MM.1S (cell line): Measurements from ENCODE around the gene ZYG11A.

Source experiments
- DNase-seq: peaks from one replicate; pipeline ENCODE4 v3.0.0-alpha.2; 2015
- H2AFZ ChIP-seq: fragments of 300-600 bp; sonication (generic); 2 replicates; pipeline ENCODE4 v1.6.0; 2016; ENCODE audit warnings: antibody characterized with exemption, low read length
- H3F3A ChIP-seq: fragments of 300-600 bp; sonication (generic); 2 replicates; pipeline ENCODE4 v1.6.1; 2016; ENCODE audit warnings: mild to moderate bottlenecking, antibody characterized with exemption, low read length, moderate library complexity, mixed read lengths; ENCODE audit not compliant: insufficient read depth
- H3K27ac ChIP-seq: fragments of 300-600 bp; sonication (generic); 2 replicates; pipeline ENCODE4 v1.5.1; 2016; ENCODE audit warnings: mild to moderate bottlenecking, low read length
- H3K27me3 ChIP-seq: fragments of 300-600 bp; sonication (generic); replicated peaks from 2 replicates; pipeline ENCODE4 v1.6.0; 2016; ENCODE audit warnings: low read length; ENCODE audit not compliant: insufficient read depth
- H3K36me3 ChIP-seq: fragments of 300-600 bp; sonication (generic); replicated peaks from 2 replicates; pipeline ENCODE4 v1.6.1; 2016; ENCODE audit warnings: mild to moderate bottlenecking, low read length, mixed read lengths; ENCODE audit not compliant: insufficient read depth
- H3K4me1 ChIP-seq: fragments of 300-600 bp; sonication (generic); 2 replicates; pipeline ENCODE4 v1.6.1; 2016; ENCODE audit warnings: low read length, mixed read lengths
- H3K4me2 ChIP-seq: fragments of 300-600 bp; sonication (generic); 2 replicates; pipeline ENCODE4 v1.6.0; 2016; ENCODE audit warnings: low read depth, low read length
- H3K4me3 ChIP-seq: fragments of 300-600 bp; sonication (generic); 2 replicates; pipeline ENCODE4 v1.5.1; 2016; ENCODE audit warnings: low read length, mixed read lengths
- H3K79me2 ChIP-seq: fragments of 300-600 bp; sonication (generic); 2 replicates; pipeline ENCODE4 v1.6.1; 2016; ENCODE audit warnings: mixed run types, low read length, mixed read lengths
- H3K9ac ChIP-seq: fragments of 300-600 bp; sonication (generic); 2 replicates; pipeline ENCODE4 v1.6.1; 2016; ENCODE audit warnings: low read length, mixed read lengths
- H3K9me2 ChIP-seq: fragments of 300-600 bp; sonication (generic); replicated peaks from 2 replicates; pipeline ENCODE4 v1.6.1; 2016; ENCODE audit warnings: mild to moderate bottlenecking, low read length, mixed read lengths; ENCODE audit not compliant: insufficient read depth
- H3K9me3 ChIP-seq: fragments of 300-600 bp; sonication (generic); replicated peaks from 2 replicates; pipeline ENCODE4 v1.6.1; 2016; ENCODE audit warnings: mild to moderate bottlenecking, low read length, mixed read lengths; ENCODE audit not compliant: insufficient read depth
- H4K20me1 ChIP-seq: fragments of 300-600 bp; sonication (generic); 2 replicates; pipeline ENCODE4 v1.6.1; 2016; ENCODE audit warnings: mild to moderate bottlenecking, low read length, moderate library complexity, mixed read lengths; ENCODE audit not compliant: insufficient read depth
- CTCF ChIP-seq: fragments of 300-600 bp; sonication (generic); IDR thresholded peaks from 2 replicates; pipeline ENCODE4 v1.5.1; 2016; ENCODE audit warnings: antibody characterized with exemption, low read length, mixed read lengths
- EZH2 ChIP-seq: fragments of 300-600 bp; sonication (generic); optimal IDR thresholded peaks from 2 replicates; pipeline ENCODE3; 2017; ENCODE audit warnings: low read depth, mild to moderate bottlenecking, antibody characterized with exemption, low read length, mixed read lengths
- EZH2phosphoT487 ChIP-seq: fragments of 300-600 bp; sonication (generic); IDR thresholded peaks from 2 replicates; pipeline ENCODE4 v1.6.1; 2018; ENCODE audit warnings: antibody characterized with exemption, low read length

ZYG11A gene

GRCh38 chr1:52880206-52880605 is 37.6 kb downstream of the ZYG11A start:
- H3F3A ChIP-seq, result no peaks in the 10 kb centered on the region
- no peak overlapping the region for H3K4me3 ChIP-seq
- no peaks in the 10 kb centered on the region for H3K27me3 ChIP-seq
- no peaks in the 10 kb centered on the region for H3K9me3 ChIP-seq
- H3K36me3 ChIP-seq, result no peaks in the 10 kb centered on the region
- no peaks in the 10 kb centered on the region for H3K9me2 ChIP-seq
- no peak overlapping the region for H3K9ac ChIP-seq
- TF ChIP-seq EZH2phosphoT487 (no peak), CTCF (no peak), EZH2 (no peak)
- H3K79me2 ChIP-seq, result no peaks in the 10 kb centered on the region
- no peak overlapping the region for H3K4me2 ChIP-seq
- no peak overlapping the region for H3K27ac ChIP-seq
- H3K4me1 ChIP-seq, result no peaks in the 10 kb centered on the region
- no peak for DNase-seq
- H4K20me1 ChIP-seq, result no peaks in the 10 kb centered on the region
- no peak overlapping the region for H2AFZ ChIP-seq

GRCh38 chr1:52887483-52887882 is 44.9 kb downstream of the ZYG11A start:
- Histone ChIP-seq H3K9ac (no peak overlapping the region), H3K4me3 (no peak overlapping the region), H3K9me2 (no peaks in the 10 kb centered on the region), H3K79me2 (no peaks in the 10 kb centered on the region), H2AFZ (no peak overlapping the region), H3K27me3 (no peaks in the 10 kb centered on the region), H4K20me1 (peaks cover 4% of the 10 kb centered on the region; the same call in 1 of the 2 replicates), H3F3A (no peaks in the 10 kb centered on the region), H3K9me3 (no peaks in the 10 kb centered on the region), H3K4me2 (no peak overlapping the region), H3K27ac (no peak overlapping the region), H3K36me3 (no peaks in the 10 kb centered on the region), H3K4me1 (no peaks in the 10 kb centered on the region)
- TF ChIP-seq EZH2phosphoT487 (no peak), CTCF (no peak), EZH2 (no peak)
- no peak for DNase-seq

- TF ChIP-seq EZH2phosphoT487 (no peak), CTCF (no peak), EZH2 (no peak)
- Histone ChIP-seq H3K9ac (no peak overlapping the region), H3K4me2 (no peak overlapping the region), H3K27ac (no peak overlapping the region), H3K4me3 (no peak overlapping the region), H3F3A (no peaks in the 10 kb centered on the region), H3K4me1 (no peaks in the 10 kb centered on the region), H3K9me2 (no peaks in the 10 kb centered on the region), H3K79me2 (no peaks in the 10 kb centered on the region), H4K20me1 (peaks cover 4% of the 10 kb centered on the region; the same call in 1 of the 2 replicates), H2AFZ (no peak overlapping the region), H3K9me3 (no peaks in the 10 kb centered on the region), H3K36me3 (no peaks in the 10 kb centered on the region), H3K27me3 (no peaks in the 10 kb centered on the region)
- DNase-seq, result no peak
These were observed 50.1 kb downstream of the ZYG11A start for GRCh38 chr1:52892424-52893215.
